CD4-positive, alpha-beta T cell treated with Interferon alpha-2 for 1 hour (primary cell): ENCODE data around the gene ZNF396.

Experiments used
- DNase-seq, 2 donors: peaks; one replicate each; pipeline ENCODE4 v3.0.0-alpha.2; 2020 to 2022

The ZNF396 gene

DNA sequence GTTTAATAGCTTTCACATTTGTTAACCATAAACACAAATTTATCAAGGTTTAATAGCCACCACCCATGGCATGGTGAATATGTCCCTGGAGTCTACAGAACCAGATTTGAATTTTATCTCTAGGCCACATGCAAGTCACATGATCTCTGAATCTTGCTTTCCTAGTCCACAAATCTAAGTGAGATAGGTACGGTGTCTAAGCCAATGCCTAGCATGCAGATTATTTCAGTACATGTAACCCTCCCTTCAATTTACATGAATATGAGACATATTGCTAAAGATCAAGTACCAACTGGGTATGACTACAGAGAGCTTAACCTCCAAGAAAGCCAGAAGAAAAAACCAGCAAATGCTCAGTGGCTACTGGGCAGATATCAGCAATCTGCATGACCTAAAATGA lies 42.9 kb downstream of the ZNF396 start:
- no peak for DNase-seq

DNA sequence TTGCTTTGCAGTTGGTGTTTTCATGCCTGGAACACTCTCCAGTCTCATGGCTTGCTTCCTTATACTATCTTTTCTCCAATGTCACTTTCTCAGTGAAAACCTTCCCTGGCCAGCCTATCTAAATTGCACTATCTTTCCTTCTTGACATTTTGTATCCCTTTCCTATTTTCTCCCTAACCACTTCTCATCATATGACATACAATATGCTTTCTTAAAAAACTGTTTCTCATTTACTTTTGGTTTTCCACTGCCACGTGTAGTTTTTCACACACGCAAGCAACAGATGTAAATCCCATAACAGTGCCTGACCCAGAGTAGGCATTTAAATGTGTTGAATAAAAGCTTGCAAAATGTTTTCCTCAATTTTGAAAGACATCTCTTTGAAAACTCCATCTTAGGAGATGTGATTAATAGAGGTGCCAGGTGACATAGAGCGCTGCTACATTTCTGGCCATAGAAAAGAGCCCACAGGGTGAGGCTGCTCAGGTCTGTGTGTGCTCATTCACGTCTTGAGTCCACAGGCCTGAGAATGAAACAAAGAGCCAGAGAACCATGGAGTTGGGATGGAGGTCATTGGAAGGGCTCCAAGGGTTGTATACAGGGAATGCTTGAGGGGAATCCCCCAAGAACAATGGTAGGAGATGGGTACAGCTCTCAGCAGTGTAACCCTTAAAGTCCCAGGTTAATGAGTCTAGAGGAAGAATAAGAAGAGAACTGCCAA lies 45.6 kb downstream of the ZNF396 start:
- DNase-seq = no peak

DNA sequence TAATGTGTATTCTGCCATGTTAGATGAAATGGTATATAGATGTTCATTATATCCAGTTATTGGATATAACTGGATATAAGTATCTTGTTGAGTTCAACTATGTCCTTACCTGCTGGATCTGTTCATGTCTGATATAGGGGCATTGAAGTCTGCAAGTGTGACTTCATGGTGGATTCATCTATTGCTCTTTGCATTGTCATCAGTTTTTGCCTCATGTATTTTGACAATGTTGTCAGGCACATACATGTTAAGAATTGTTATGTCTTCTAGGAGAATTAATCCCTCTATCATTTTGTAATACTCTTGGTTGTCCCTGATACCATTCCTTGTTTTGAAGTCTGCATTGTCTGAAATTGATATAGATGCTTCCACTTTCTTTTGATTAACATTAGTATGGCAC lies 48.3 kb downstream of the ZNF396 start:
- DNase-seq = no peak

DNA sequence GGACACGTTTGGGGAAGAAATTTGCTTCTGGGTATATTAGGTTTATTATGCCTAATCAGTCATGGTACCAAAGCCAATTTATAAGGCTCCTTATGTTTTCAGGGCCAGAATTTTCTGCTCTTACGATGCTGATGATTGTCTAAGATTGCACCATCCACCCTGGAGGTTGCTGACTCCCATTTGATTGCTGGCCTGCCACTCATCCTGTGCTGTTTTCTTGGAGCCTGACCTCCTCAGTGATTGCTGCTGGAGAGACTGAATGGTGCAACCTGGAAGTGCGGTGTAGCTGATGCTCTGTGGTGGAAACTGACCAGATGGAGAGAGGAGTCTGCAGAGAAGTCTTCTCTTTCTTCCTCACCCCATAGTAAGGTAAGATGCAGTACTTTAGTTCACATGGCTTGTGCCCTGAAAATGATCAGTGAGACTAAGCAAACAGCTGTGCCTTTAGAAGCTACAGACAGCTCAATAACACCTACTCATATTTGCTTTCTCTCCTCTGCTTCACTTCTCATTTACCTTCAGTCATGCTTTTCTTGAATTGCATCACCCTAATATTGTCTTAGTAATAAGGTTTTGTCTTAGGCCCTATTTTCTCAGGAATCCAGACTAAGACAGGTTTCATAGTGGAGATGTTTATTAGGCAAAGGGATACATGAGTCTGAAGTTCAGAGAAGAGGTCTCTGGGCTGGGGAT lies 50.3 kb downstream of the ZNF396 start:
- no peak for DNase-seq

DNA sequence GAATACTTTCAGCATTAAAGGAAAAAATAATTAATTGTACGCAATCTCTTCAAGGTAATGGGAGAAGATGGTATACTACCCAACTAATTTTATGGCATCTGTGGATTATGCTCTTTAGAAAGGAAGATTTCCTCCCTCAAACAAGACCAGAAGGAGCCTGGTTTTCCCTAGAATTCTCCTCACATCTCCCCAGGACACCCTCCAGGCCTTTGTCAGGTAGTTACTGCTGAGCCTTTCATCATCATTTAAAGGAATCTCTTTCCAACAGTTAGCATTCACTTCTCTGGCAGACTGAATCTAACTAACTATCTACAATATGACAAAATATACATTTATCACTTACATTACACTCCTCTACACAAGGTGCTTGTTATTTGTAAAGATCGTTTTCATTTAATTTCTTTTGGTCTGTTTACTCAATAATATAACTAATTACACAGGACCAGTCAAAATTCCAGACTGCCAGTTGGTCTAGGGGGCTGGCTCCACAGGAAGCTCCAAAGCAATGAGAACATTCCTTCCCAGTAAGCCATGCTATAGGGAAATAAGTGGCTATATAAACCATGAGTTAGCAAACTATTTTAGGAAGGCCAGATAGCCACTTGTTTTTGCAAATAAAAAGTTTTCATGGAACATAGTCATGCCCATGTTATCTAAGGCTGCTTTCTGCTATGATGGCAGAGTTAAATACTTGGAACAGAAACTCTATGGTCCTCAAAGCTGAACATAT lies 52.0 kb downstream of the ZNF396 start:
- DNase-seq = no peak

DNA sequence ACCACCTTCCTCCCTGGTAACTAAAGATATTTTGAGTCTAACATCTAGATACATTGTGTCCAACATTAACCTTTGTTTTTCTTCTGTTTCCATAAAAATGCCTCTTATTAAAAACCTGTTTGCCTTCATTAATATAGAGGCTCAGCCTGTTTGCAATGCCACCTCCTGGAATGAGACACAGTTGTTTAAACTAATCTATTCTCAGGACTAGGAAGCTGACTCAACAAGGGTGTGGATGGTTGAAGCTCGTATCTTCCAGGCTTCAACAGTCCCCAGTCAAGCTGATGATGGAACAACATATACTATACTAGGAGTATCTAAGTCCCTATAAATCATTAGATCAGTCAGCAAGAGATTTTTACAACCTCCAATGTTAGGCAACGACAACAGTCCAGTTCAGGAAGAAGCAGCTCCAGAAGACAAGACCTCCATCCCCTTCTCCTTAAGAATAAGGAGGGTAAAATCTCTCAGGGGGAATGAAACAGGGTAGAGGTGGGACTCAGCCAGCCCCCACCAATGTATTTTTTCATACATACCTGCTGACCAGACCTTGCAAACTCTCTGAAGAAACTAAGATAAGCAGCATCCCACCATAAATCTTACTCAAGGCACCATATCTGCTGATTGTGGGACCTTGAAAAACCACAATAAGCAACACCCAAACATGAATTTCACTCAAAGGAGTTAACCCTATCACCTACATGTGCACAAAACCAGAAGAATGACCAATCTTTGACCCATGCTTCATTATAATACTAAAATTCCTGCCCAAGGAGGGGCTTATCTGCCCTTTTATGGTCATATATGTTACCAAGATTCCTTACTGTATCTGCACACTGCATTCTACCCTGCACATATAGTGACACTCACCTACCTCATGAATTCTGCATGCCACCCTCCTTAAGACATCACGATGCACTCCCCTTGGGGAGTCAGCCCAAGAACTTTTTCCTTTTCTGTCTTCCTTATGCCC lies 54.4 kb downstream of the ZNF396 start:
- no peak for DNase-seq
